ENCODE data around the gene MINDY1. TPM values are rescaled to one million over a fixed set of nuclear protein-coding genes. Genes with fewer than 3 reads are reported as not detected.

Gene MINDY1
- total and polyA plus RNA-seq, 2 donors (not counting 1 experiment from before 2014, with no cell fraction given) = 7.6 to 16.1 TPM

DNA sequence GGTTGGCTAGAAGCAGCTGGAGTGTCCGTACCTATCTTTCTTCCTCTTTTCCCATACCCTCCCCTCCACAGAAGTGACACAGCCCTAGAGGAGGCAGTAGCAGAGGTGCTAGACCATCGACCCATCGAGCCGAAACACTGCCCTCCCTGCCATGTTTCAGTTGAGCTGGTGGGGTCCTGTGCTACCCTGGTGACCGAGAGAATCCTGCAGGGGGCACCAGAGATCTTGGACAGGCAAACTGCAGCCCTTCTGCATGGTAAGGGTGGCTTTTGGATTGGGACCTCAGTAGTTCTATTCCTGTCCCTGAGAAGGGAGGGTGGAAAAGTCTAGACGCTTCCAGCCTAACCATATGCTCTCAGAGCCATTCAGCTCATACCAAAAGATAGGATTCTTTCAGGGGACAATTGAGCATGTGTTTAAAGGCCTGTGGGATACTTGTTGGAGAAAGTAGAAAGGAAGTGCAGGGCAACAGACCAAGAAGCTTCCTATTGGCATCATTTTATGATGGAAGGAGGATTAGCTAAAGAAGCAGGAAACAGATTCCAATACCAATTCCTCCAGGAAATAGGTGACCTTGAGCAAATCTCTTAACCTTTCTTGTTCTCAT is 17.9 kb upstream of the MINDY1 start:
- 7% methylated on average over 3 of the region's 6 CpGs for WGBS (ENCODE audit: insufficient coverage)
- H3K4me3 Mint-ChIP-seq = no peak overlapping the region
- peak overlapping the region; percentile 72 for H3K27ac Mint-ChIP-seq

DNA sequence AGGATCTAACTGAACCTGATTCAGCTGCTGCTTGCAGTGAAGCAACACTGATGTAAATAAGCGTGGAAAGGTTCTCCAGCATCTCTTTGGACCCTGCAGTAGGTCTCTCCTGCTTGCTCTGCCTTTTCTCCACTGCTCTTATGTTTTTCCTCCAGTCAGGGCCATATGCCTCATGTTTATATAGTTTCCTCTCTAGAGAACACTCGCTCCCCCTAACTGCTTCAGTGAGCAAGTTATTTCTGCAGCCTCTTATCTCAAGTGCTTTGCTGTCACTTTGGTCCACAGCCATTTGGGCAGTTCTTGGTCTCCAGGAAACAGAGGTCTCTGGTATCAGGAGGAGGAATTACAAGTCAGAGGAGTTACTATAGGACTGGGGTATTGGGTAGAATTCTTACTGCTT is 6.8 kb upstream of the MINDY1 start:
- Histone ChIP-seq H3K9ac (ENCODE audit: low read length) (no peak overlapping the region), H3K4me1 (ENCODE audit: control insufficient read depth in 2 of 2, insufficient read depth in 2 of 2, low read length in 2 of 2) (peaks cover 13% of the 10 kb centered on the region in 2 donors), H4K20me1 (ENCODE audit: control insufficient read depth, insufficient read depth, low read length, poor library complexity, severe bottlenecking) (no peaks in the 10 kb centered on the region), H3K4me3 (ENCODE audit: control extremely low read depth in 1 of 5, extremely low read depth in 1 of 5, insufficient read depth in 1 of 5, low read depth in 2 of 5, low read length in 4 of 5) (no peak overlapping the region), H3K9me3 (ENCODE audit: control extremely low read depth in 1 of 3, control insufficient read depth in 2 of 3, insufficient read depth in 1 of 3, low read length in 2 of 3) (no peaks in the 10 kb centered on the region), H3K27me3 (replicated peaks in 1 of 4; ENCODE audit: control extremely low read depth in 1 of 4, control insufficient read depth in 3 of 4, insufficient read depth in 4 of 4, low read length in 3 of 4) (no peaks in the 10 kb centered on the region), H3K4me2 (replicated peaks; ENCODE audit: low read depth, low read length, poor library complexity, severe bottlenecking) (no peak overlapping the region), H3K36me3 (replicated peaks in 1 of 2; ENCODE audit: control extremely low read depth in 1 of 2, control insufficient read depth in 1 of 2, extremely low read depth in 1 of 2, insufficient read depth in 2 of 2, low read length in 1 of 2) (peaks cover 3 to 18% of the 10 kb centered on the region in 2 experiments), H2AFZ (ENCODE audit: insufficient read depth, low read depth, low read length, poor library complexity, severe bottlenecking) (no peak overlapping the region), H3K79me2 (ENCODE audit: control insufficient read depth, insufficient read depth, low read length) (peaks cover 73% of the 10 kb centered on the region), H3K27ac (ENCODE audit: low read length in 2 of 2) (no peak overlapping the region)
- ATAC-seq (ENCODE audit: low read depth) (no peak), DNase-seq (no peak)
- ChIA-PET POLR2A (no interaction called here), CTCF (no interaction called here)
- Mint-ChIP-seq H3K4me3 (no peak overlapping the region), H3K4me1 (peaks cover 28% of the 10 kb centered on the region), H3K9me3 (ENCODE audit: insufficient read depth) (no peaks in the 10 kb centered on the region), H3K27ac (no peak overlapping the region), H3K27me3 (no peaks in the 10 kb centered on the region)
- intact Hi-C loops (cut with micrococcal nuclease) = no loop called here
- TF ChIP-seq, protein P1, sequence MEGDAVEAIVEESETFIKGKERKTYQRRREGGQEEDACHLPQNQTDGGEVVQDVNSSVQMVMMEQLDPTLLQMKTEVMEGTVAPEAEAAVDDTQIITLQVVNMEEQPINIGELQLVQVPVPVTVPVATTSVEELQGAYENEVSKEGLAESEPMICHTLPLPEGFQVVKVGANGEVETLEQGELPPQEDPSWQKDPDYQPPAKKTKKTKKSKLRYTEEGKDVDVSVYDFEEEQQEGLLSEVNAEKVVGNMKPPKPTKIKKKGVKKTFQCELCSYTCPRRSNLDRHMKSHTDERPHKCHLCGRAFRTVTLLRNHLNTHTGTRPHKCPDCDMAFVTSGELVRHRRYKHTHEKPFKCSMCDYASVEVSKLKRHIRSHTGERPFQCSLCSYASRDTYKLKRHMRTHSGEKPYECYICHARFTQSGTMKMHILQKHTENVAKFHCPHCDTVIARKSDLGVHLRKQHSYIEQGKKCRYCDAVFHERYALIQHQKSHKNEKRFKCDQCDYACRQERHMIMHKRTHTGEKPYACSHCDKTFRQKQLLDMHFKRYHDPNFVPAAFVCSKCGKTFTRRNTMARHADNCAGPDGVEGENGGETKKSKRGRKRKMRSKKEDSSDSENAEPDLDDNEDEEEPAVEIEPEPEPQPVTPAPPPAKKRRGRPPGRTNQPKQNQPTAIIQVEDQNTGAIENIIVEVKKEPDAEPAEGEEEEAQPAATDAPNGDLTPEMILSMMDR (IDR thresholded peaks at IDR 0.05) = no peak
- TF ChIP-seq EZH2 (IDR thresholded peaks at IDR 0.05; ENCODE audit: borderline replicate concordance, insufficient read depth, low read depth, low read length, poor library complexity, severe bottlenecking) = no peak
- WGBS (ENCODE audit: insufficient coverage) = 52% methylated on average over 2 of the region's 2 CpGs

More for the DNA sequence above, 17.9 kb upstream of the MINDY1 start:
- Histone ChIP-seq H3K9ac (ENCODE audit: low read length) (no peak overlapping the region), H4K20me1 (ENCODE audit: control insufficient read depth, insufficient read depth, low read length, poor library complexity, severe bottlenecking) (no peaks in the 10 kb centered on the region), H3K9me3 (ENCODE audit: control extremely low read depth in 1 of 3, control insufficient read depth in 2 of 3, insufficient read depth in 1 of 3, low read length in 2 of 3) (no peaks in the 10 kb centered on the region), H3K36me3 (replicated peaks in 1 of 2; ENCODE audit: control extremely low read depth in 1 of 2, control insufficient read depth in 1 of 2, extremely low read depth in 1 of 2, insufficient read depth in 2 of 2, low read length in 1 of 2) (peaks cover 0 to 32% of the 10 kb centered on the region in 2 experiments), H3K79me2 (ENCODE audit: control insufficient read depth, insufficient read depth, low read length) (no peaks in the 10 kb centered on the region), H3K4me2 (replicated peaks; ENCODE audit: low read depth, low read length, poor library complexity, severe bottlenecking) (peak overlapping the region; percentile 17), H3K27me3 (replicated peaks in 1 of 4; ENCODE audit: control extremely low read depth in 1 of 4, control insufficient read depth in 3 of 4, insufficient read depth in 4 of 4, low read length in 3 of 4) (no peaks in the 10 kb centered on the region), H2AFZ (ENCODE audit: insufficient read depth, low read depth, low read length, poor library complexity, severe bottlenecking) (peak overlapping the region; percentile 35), H3K4me1 (ENCODE audit: control insufficient read depth in 2 of 2, insufficient read depth in 2 of 2, low read length in 2 of 2) (peaks cover 0 to 5% of the 10 kb centered on the region in 2 donors), H3K27ac (ENCODE audit: low read length in 2 of 2) (no peak overlapping the region), H3K4me3 (ENCODE audit: control extremely low read depth in 1 of 5, extremely low read depth in 1 of 5, insufficient read depth in 1 of 5, low read depth in 2 of 5, low read length in 4 of 5) (no peak overlapping the region)
- CTCF ChIA-PET = interaction anchor here (0.5 to 6.3 kb wide), 35 partner anchors 13 to 228 kb away, joined by 3 to 61 read pairs (median 4); partner anchors contain the start of genes C1orf56, CDC42SE1, GABPB2 and MINDY1
- Mint-ChIP-seq H3K9me3 (ENCODE audit: insufficient read depth) (no peaks in the 10 kb centered on the region), H3K27me3 (no peaks in the 10 kb centered on the region), H3K4me1 (peaks cover 6% of the 10 kb centered on the region)
- POLR2A ChIA-PET = interaction anchor here (0.6 to 1.0 kb wide), 5 partner anchors 24 to 153 kb away, joined by 3 to 12 read pairs (median 3); no protein-coding TSS in a partner anchor
- intact Hi-C loops (cut with micrococcal nuclease) = loop anchor here (1.0 to 2.0 kb wide), 4 partner anchors 22 to 132 kb away; partner anchors contain the start of genes C1orf56, CDC42SE1, GABPB2 and TNFAIP8L2
- peak; percentile 98 for ATAC-seq (ENCODE audit: low read depth)
- TF ChIP-seq, protein P1 (IDR thresholded peaks at IDR 0.05) = peak; percentile 85
- no peak for TF ChIP-seq EZH2 (IDR thresholded peaks at IDR 0.05; ENCODE audit: borderline replicate concordance, insufficient read depth, low read depth, low read length, poor library complexity, severe bottlenecking)
- peak; percentile 86 for DNase-seq

Data from B cell (primary cell).